ENCODE measurements around the gene DCTPP1. TPM values are rescaled to one million over a fixed set of nuclear protein-coding genes. Genes with fewer than 3 reads are reported as not detected.
A peak's percentile ranks its signal among the peaks of the same experiment; 100 is the strongest.

Gene DCTPP1
- total and polyA plus RNA-seq, 2 of the 4 experiments (the other 2 are of a cell fraction), result 24.9 to 45.5 TPM

DNA sequence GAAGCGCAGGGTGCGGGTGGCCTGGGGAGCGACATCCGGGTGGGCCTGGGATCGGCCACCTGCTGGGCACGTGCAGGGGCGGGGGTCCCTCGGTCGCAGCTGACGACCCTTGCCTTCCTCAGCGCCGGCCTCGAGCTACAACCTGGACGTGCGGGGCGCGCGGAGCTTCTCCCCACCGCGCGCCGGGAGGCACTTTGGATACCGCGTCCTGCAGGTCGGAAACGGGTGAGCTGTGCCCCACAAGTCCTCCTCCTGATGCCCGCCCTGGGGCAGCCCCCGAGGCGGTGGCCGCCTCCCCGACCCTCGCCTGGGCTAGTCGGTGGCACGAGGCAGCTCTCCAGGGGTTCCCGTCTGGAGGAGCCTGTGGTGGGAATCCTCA, 44.2 kb upstream of the DCTPP1 start:
- no peak overlapping the region for H4K5ac ChIP-seq (ENCODE audit: low read depth, low read length)
- H3K14ac ChIP-seq (replicated peaks; ENCODE audit: low read depth, low read length), result no peak overlapping the region
- dilution Hi-C loops (cut with HindIII; ENCODE audit: low sequenced_read_pairs, unreplicated experiment), result no loop called here
- H2AK5ac ChIP-seq (ENCODE audit: low read depth, low read length), result no peak overlapping the region
- in situ Hi-C loops (cut with MboI; ENCODE audit: low sequenced_read_pairs), result no loop called here
- no TSS peak for BruUV-seq (replicated peaks)
- H3K9me3 ChIP-seq (ENCODE audit: control insufficient read depth, insufficient read depth, low read length), result no peaks in the 10 kb centered on the region
- no peak overlapping the region for H4K8ac ChIP-seq (ENCODE audit: low read depth in 2 of 2, low read length in 2 of 2)
- H3K18ac ChIP-seq (ENCODE audit: low read depth, low read length), result no peak overlapping the region
- no peak overlapping the region for H2BK5ac ChIP-seq (ENCODE audit: low read depth, low read length, poor library complexity, severe bottlenecking)
- H2AFZ ChIP-seq (replicated peaks; ENCODE audit: low read length, poor library complexity), result peak overlapping the region; percentile 48
- no peaks in the 10 kb centered on the region for H4K20me1 ChIP-seq (ENCODE audit: insufficient read depth, low read length)
- no peak overlapping the region for H4K91ac ChIP-seq (ENCODE audit: insufficient read depth, low read depth, low read length)
- DNase-seq, result no peak
- H3K4me2 ChIP-seq (ENCODE audit: low read depth, low read length), result no peak overlapping the region
- 16% methylated on average over 14 of the region's 35 CpGs; no CpG with 5 or more reads in 1 of the 2 experiments for WGBS, 2 experiments (ENCODE audit: extremely low coverage in 2 of 2, insufficient read length in 1 of 2)
- ChIA-PET POLR2A (ENCODE audit: unreplicated experiment) (no interaction called here), CTCF (no interaction called here)
- intact Hi-C loops (cut with micrococcal nuclease), result no loop called here
- no peak for TF ChIP-seq CHD1 (IDR thresholded peaks at IDR 0.05; ENCODE audit: low read depth, low read length)
- no peak for TF ChIP-seq CEBPB (IDR thresholded peaks at IDR 0.05; ENCODE audit: low read depth, low read length)
- TF ChIP-seq MAFK (IDR thresholded peaks at IDR 0.05; ENCODE audit: low read depth, low read length), result no peak
- no peak for TF ChIP-seq POLR2A (IDR thresholded peaks at IDR 0.05; ENCODE audit: low read depth, low read length)
- TF ChIP-seq RAD21 (IDR thresholded peaks at IDR 0.05; ENCODE audit: low read length), result no peak
- TF ChIP-seq RFX5 (IDR thresholded peaks at IDR 0.05; ENCODE audit: low read depth, low read length), result no peak
- no peak for TF ChIP-seq MXI1 (IDR thresholded peaks at IDR 0.05; ENCODE audit: borderline replicate concordance, low read depth, low read length)
- TF ChIP-seq SMC3 (IDR thresholded peaks at IDR 0.05; ENCODE audit: low read depth, low read length), result no peak
- no peak for TF ChIP-seq CTCF (conservative IDR thresholded peaks at IDR 0.05; ENCODE audit: low read depth, low read length)
- TF ChIP-seq BHLHE40 (IDR thresholded peaks at IDR 0.05; ENCODE audit: low read depth, low read length), result no peak
- TF ChIP-seq RCOR1 (IDR thresholded peaks at IDR 0.05; ENCODE audit: insufficient replicate concordance, low read length), result no peak
- no peak for TF ChIP-seq USF2 (IDR thresholded peaks at IDR 0.05; ENCODE audit: low read depth, low read length)
- TF ChIP-seq FOS (IDR thresholded peaks at IDR 0.05; ENCODE audit: low read depth, low read length), result no peak
- no peak for TF ChIP-seq NFE2L2 (IDR thresholded peaks at IDR 0.05; ENCODE audit: low read depth, low read length)
- no peaks in the 10 kb centered on the region for H3K9me1 ChIP-seq (ENCODE audit: insufficient read depth, low read length)
- no peak overlapping the region for H3K23ac ChIP-seq (ENCODE audit: low read depth, low read length)
- H3K4me3 ChIP-seq (ENCODE audit: insufficient read depth, low read depth, low read length), result no peak overlapping the region
- no peak for ATAC-seq (ENCODE audit: low read depth)
- no peak overlapping the region for H2BK15ac ChIP-seq (ENCODE audit: low read depth, low read length)
- no peaks in the 10 kb centered on the region for H3K4me1 ChIP-seq (ENCODE audit: control insufficient read depth, insufficient read depth, low read length)
- no peak overlapping the region for H3K9ac ChIP-seq (ENCODE audit: low read depth, low read length)
- H3K4ac ChIP-seq (ENCODE audit: low read depth, low read length), result no peak overlapping the region
- no peak overlapping the region for H2AK9ac ChIP-seq (replicated peaks; ENCODE audit: low read depth, low read length, poor library complexity)
- no peak overlapping the region for H2BK20ac ChIP-seq (ENCODE audit: low read depth, low read length)
- no peak overlapping the region for H3K56ac ChIP-seq (ENCODE audit: extremely low read depth, insufficient read depth, low read length)
- no peaks in the 10 kb centered on the region for H3K36me3 ChIP-seq (ENCODE audit: control insufficient read depth, insufficient read depth, low read length)
- H2BK120ac ChIP-seq (ENCODE audit: low read depth, low read length), result no peak overlapping the region
- no peak overlapping the region for H3K27ac ChIP-seq (ENCODE audit: insufficient read depth, low read length)
- H3K79me1 ChIP-seq (ENCODE audit: low read depth in 1 of 2, low read length in 2 of 2), result no peaks in the 10 kb centered on the region
- peaks cover 42% of the 10 kb centered on the region for H3K27me3 ChIP-seq (ENCODE audit: control insufficient read depth, insufficient read depth, low read length)
